GM12874 (cell line): ENCODE measurements around the gene POT1.

Source experiments
- CTCF ChIP-seq: IDR thresholded peaks from 2 replicates; pipeline ENCODE4 v1.5.1; 2011; ENCODE audit warnings: low read depth, mild to moderate bottlenecking, control low read depth, low read length, moderate library complexity; ENCODE audit not compliant: insufficient read depth

POT1 gene

GRCh38 chr7:124839687-124840086, 89.9 kb downstream of the POT1 start:
- TF ChIP-seq CTCF = no peak

GRCh38 chr7:124836173-124836572, 93.5 kb downstream of the POT1 start:
- TF ChIP-seq CTCF = no peak

GRCh38 chr7:124818807-124819206, 110.8 kb downstream of the POT1 start:
- no peak for TF ChIP-seq CTCF

- no peak for TF ChIP-seq CTCF
Observed at GRCh38 chr7:124813994-124814798, 115.4 kb downstream of the POT1 start.

- no peak for TF ChIP-seq CTCF
Observed at GRCh38 chr7:124812764-124813163, 116.9 kb downstream of the POT1 start.

- no peak for TF ChIP-seq CTCF
Observed at GRCh38 chr7:124811341-124811740, 118.3 kb downstream of the POT1 start.

GRCh38 chr7:124810605-124811004, 119.0 kb downstream of the POT1 start:
- TF ChIP-seq CTCF = no peak
